Fibroblast of skin of left biceps (primary cell): ENCODE measurements around the gene CNBP.

Experiments used
- DNase-seq, 2 experiments: peaks; one replicate each; pipeline ENCODE4 v3.0.0-alpha.2; 2013; ENCODE audit warnings: low read depth in 2 of 2

Gene CNBP

DNA sequence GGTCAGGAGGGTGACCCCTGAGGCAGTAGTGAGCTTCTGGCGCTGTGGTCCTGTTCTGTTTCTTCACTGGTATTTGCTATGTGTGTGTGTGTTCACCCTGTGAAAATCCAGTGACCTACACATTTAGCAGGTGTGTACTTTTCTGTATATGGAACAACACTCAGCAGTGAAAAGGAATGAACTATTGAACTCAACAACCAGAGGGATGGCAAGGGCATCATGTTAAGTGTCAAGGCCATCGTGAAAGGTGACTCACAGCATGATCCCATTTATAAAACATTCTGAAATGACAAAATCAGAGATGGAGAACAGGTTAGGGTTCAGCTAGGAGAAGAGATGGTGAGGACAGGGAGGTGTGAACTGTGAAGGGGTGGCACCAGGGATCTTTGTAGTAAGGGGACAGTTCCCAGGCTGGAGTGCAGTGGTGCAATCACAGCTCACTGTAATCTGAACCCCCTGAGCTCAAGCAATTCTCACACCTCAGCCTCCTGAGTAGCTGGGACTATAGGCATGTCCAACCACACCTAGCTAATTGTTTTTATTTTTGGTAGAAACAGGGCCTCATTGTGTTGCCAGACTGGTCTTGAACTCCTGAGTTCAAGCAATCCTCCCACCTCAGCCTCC, 52.1 kb downstream of the CNBP start:
- DNase-seq, result no peak

DNA sequence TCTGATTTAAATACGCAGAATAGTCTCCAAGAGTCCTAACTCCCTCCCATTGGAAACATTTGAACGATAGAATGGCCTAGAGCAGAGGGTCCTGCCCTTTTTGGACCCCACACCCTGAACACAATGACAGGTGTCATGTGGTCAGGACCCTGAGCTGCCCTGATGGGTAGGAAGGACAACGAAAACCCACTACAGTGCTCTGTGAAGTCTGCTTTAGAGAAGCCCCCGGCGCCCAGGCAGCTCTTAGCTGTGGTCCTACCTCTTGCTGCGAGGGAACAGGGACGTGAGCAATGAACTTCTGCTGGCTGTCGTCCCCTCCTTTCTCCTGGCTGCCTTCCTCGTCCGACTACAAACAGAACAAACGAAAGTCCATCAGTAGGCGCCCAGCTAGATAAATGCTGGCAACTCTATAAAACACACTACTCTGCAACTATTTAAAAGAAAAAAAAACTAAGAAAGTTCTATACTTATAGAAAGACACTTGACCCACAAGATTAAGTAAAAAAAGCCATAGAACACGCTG, 53.3 kb downstream of the CNBP start:
- no peak for DNase-seq

DNA sequence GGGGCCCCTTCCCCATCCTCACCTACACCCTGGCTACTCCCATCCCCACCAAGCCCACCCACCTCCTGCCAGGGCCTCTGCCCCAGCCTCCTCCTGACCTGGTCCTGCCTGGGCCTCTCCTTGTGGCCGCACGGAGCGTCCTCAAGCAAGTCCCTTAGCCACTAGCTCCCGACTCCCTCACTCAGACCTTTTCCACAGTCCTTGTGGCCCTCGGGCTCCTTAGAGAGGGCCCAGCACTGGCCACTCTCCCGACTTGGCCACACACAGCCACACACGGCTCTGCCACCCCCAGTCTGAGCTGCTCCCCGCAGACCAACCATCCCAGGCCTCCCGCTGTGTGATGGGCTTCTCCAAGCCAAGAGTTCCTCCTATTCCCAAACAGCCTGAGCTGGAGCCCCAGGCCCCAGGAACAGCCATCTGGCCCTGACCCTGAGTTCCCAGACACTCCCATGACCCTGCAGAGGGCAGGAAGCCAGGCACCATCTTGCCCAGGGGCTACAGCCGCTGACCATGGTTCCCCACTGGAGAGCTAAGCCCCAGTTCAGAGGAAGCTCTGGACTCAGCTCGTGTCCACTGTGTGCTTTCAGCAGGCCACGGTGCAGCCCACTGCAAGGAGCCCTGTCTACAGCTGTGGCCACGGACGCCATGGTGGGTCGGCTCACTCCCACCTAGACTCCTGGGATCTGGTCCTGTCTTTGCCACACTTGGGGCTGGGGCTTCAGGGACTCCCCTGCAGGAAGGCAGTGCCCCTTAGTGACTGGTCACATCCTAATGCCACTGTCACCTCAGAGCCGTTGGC, 55.1 kb downstream of the CNBP start:
- no peak for DNase-seq

DNA sequence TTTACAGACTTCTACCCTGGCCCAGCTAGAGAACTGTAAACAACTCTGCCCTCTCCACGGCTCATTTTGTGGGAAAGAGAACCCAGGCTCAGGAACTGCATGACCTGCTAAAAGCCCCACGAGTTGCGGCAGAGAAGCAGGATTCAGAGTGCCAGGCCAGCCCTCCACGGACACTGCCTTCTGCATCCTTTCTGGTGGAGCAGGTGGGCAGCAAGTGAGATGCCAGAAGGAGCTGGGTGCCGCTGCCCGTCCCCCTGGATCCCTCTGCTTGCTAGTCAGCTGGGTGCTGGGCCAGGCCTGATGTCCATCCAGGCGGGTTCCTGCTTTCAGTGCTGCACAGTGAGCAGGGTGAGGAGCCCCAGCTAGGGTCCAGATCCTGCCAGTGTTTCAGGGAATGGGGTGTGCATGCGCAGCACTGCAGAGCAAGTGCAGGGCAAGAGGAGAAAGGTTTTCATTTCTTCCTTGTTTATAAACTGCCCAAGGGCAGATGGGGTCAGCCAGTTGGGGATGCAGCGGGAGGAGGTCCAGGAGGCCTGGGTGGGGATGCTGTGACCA, 56.9 kb downstream of the CNBP start:
- no peak for DNase-seq

DNA sequence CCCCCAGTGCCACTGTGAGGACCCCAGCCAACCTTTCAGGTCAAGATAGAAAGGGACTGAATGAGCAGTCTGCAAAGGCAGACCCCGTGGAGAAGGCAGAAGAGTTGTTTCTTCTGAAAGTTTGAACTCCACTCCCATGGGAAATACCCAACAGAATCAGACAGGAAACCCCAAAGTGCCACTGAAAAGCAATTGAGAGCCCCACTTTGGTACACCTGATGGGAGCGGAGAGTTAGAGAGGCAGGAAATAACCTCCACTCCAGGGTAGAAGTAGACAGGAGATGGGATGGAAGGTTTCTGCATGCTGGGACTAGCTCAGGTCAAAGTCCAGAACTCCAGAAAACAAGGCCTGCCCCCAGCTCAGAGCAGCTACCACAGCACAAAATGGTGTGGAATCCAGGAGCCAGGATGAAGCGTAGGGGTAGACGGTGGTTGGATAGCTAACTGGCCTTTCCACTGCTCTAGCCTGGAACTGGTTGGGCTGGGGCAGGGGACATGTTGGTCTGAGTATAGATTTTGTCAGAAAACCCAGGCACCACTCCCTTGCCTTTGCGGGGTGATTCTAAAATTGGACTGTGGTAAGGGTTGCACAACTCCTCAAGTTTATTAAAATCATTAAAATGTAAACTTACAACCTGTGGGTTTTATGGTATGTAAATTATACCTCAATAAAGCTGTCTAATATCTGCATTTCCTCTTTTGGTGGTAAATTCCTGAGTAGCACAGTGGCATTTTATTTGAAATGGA, 60.2 kb downstream of the CNBP start:
- DNase-seq, result peak in 1 of 2 experiments; percentile 10

DNA sequence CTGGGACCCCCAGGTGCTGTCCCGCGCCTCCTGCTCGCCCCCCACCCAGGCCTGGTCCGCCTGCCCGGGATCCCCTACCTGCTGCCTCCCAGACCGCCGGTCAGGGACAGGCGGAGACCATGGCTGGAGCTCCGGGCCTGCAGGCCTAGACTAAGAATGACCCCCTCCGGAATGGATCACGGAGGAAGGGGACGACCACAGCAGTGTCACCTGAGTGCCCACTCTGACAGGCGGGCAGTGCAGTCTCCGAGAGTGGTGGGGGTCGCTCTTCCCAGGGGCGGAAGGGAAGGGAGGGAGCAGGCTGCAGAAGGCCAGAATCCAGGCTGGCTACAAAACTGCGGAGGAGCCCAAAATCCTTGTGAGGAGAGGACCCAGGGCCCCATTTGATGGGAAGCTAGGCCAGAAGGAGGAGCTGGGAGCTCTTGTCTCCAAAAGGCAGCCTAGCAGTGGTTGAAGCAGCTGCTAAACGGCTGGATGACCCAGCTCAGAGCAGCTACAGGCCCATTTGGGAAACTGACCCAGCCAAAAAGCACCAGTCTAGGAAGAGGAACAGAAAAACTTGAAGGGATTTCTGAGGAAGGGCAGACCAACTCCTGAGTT, 61.2 kb downstream of the CNBP start:
- DNase-seq, result no peak

DNA sequence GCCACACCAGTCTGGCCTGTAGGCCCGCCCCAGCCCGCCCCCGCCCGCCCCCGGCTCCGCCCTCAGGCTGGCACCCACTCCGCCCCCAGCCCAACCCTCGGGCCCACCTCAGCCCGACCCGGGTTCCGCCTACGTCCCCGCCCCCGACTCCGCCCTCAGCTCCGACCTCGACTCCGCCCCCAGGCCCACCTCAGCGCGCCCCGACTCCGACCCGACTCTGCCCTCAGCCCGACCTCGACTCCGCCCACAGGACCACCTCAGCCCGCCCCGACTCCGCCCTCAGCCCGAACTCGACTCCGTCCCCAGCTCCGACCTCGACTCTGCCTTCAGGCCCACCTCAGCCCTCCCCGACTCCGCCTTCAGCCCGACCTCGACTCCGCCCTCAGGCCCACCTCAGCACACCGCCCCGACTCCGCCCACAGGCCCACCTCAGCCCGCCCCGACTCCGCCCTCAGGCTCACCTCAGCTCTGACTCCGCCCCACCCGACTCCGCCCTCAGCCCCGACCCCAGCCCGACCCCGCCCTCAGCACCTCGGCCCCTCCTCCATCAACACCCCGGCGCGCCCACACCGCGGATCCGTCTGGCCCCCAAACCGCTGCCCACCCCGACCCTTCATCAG, 61.8 kb downstream of the CNBP start, which contains the start of gene RAB43:
RAB43 (minus strand) TSS at position 13 of the 620 bp plus-strand sequence. CDS start 315 bp downstream, outside the sequence.
- peak; percentile 30 to 43 for DNase-seq

DNA sequence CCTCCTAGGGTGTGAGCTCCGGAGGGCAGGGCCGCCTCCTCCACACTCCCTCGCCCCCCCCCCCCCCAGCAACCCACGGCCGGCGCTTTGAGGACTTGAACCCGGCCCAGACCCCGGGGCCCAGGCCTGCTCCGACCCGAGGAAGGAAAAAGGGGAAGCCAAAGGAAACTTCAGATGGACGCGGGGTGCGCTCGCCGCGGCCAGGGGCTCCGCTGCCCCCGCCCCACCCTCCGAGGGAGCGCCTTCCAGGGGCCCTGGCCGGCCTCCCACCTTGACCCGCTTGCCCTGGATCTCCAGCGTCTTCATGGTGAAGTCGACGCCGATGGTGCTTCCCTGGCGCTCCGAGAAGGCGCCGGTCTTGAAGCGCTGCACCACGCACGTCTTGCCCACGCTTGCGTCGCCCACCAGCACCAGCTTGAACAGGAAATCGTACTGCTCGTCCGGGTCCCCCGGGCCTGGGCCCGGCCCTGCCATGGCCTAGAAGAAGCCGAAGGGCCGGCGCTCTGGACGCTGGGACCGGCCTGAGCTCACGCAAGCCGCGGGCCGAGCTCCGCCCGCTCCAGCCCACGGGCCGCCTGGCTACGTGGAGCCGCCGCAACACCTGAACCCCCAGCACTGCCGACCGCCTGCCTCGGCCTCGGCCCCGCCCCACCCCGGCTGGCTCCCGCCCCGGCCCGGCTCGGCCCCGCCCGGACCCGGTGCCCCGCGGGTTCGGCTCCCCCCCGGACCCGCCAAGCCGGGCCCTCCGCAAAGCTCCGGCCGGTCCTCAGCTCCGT, 62.5 kb downstream of the CNBP start:
- DNase-seq, result no peak

DNA sequence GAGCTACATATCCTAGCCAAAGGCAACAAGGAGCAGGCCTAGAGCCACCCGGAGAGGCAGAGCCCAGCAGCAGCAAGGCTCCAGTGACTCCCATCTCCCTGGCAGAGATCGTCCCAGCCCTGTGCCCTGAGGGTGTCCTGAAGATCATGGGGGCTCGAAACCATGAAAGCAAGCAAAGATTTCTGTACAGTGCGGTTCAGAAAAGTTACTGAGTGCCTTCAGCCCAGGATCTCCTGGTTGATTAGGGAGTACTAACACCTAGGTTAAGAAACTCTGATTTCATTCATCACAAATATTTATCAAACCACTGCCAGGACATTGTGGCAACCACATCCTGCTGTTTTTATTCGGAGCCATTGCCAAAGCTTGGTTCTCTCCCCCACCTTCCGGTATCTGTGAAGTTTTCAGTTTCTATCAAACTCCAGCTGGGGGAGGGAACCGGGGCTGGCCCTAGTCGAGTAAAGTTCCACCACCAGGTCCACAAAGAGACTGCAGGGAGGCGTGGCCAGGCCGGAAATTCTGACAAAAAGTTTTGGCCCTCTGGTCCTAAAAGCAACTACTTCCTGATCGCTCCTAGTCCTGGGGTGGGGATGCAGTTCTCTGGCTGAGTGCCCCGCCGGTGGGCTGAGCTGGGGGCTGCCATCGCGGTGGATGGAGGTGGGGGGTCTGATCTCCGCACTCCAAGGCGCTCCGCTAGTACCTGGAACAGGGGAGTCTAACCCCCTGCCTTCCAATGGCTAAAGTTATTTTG, 63.3 kb downstream of the CNBP start:
- peak; percentile 62 to 64 for DNase-seq

DNA sequence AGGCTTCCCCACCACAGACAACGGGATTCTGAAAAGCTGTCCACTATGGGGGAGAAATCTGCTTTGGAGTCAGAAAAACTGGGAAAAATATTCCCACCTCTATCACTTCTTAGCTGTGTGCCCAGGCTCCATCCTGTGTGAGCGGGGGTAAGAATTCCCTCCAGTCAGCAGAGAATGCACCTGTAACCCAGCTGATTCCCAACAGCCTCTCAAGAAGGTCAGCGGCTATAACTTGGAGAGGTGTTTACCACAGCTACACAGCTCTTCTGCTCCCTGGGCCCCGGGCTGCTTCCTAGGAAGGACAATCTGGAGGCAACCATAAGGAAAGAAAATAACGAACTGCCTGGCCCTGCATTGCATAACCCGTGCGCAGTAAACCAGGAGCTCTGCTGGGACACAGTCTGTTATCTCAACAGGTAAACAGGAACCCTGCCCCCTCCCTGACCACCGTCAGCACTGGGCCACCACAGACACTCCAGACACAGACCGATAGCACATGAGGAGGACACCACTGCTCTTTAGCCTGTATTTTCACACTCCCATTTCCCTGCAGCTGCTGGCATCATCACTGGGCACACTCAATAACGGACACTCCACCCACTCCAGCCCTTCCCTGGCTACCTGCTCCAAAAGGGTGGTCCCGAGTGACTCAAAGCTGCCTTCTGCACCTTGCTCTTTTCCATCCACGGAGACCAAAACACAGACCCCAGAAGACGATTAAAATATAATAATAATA, 64.2 kb downstream of the CNBP start:
- DNase-seq, result no peak

DNA sequence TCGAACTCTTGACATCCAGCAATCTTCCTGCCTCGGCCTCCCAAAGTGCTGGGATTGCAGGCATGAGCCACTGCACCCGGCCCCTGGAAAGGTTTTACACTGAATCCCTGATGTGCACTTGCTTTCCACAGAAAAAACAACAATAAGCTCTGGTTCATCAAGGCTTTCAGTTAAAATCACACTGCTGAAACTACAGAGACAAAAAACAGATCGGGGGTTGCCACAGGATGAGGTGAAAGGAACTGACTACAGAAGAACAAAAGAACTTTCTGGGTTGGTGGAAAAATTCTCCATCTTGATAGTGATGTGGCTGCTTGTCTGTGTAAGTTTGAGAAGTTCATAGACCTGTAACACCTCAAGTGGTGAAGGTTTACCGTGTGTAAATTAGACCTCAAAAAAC, 65.0 kb downstream of the CNBP start:
- no peak for DNase-seq
